ENCODE data around the gene APLP2.
A peak's percentile ranks its signal among the peaks of the same experiment; 100 is the strongest.
"Not testable (repeated sequence)": the region's sequence is repeated elsewhere in the genome, so short reads cannot be mapped to it uniquely, and the experiment has no call there.

Gene APLP2

DNA sequence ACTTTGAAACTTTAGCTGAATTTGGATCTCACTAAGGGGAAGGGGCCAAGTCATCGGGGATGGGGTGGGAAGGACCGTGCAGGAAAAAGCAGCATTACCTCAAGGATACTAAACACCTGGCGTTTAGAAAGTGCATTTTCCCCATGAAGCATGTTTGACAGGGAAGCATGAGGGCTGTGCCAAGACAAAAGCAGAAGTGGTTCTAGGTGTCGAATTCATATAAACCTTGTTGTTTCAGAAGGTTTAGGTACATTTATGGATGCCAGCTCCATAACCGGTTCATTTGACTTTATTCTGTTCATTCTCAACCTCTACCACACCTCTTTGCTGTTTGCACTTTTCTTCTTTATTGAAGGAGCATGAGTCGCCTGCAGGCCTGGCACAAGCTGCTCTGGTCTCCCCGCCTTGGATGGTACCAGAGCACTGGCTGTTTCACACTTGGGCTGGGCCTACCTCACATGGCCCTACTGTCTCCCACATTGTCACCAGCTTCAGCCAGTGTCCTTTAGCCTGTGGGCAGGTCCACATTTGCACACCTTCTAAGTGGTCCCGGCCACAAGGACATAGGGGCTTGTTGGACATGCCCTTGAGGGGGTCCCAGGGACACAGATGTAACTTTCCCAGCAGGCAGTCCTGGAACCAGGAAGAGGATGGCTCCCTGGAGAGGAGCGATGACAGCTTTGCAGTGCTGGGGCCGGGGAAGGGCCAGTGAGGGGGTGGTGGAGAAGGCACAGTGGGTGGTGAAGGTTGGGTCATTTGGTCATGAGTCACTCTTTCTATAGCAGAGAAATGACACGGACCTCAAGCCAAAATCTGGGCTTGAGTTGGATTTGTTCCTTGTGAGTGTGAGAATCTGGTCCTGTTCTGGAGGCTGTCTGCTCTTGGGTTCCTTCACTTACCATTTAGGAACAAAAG lies 86.7 kb downstream of the APLP2 start:
- no peak for DNase-seq

DNA sequence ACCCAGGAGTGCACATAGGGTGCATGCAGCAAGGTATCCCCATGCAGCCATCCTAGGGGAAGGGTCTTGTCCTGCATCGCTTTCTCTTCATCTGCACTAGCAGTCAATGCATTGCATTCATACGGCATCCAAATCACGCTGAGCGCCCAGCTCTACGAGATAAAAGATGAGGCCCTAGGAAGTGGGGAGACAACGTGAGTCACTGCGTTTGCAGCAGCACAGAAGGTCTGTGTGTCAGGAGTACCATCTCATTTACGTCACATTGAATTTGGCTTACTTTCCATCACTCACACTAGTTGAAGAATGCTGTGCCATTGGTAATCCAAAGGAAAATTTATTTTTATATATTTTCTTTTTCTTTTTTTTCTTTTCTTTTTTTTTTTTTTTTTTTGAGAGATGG lies 87.4 kb downstream of the APLP2 start:
- DNase-seq = no peak

DNA sequence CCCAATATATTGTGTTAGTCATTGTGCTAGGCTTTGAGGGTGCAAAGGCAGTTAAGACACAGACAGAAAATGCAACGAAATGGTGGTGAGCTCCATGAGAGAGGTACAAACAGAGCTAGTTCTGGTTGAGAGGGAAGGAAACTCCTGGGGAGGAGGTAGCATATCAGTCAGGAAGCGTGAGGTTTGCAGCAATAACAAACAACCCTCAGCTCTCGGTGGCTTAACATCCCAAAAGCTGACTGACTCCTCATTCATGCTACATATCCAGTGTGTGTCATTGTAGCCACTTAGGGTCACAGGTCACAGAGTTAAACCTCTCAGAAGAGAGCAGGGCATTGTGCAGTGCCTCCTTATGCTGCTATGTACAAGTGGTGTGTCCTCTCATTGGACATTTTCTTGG lies 88.1 kb downstream of the APLP2 start:
- DNase-seq = no peak

DNA sequence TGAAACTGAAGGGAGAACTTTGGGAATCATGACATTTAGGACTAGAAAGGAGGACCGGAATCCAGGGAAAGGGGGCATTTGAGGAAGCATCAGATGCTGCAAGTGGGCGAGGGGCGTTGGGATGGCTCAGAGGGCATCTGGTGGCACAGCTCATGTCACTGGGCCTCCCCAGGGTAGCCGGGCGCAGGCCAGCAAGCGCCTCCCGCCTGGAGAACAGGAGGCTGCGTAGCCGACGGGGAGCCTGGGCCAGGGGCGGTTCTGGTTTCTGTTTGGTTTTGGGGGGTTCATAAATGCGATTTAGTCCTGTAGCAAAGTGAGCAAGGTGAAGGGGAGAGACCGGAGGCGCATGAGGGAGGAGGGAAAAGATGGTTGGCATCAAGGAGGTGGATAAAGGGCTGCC lies 89.4 kb downstream of the APLP2 start:
- no peak for DNase-seq

DNA sequence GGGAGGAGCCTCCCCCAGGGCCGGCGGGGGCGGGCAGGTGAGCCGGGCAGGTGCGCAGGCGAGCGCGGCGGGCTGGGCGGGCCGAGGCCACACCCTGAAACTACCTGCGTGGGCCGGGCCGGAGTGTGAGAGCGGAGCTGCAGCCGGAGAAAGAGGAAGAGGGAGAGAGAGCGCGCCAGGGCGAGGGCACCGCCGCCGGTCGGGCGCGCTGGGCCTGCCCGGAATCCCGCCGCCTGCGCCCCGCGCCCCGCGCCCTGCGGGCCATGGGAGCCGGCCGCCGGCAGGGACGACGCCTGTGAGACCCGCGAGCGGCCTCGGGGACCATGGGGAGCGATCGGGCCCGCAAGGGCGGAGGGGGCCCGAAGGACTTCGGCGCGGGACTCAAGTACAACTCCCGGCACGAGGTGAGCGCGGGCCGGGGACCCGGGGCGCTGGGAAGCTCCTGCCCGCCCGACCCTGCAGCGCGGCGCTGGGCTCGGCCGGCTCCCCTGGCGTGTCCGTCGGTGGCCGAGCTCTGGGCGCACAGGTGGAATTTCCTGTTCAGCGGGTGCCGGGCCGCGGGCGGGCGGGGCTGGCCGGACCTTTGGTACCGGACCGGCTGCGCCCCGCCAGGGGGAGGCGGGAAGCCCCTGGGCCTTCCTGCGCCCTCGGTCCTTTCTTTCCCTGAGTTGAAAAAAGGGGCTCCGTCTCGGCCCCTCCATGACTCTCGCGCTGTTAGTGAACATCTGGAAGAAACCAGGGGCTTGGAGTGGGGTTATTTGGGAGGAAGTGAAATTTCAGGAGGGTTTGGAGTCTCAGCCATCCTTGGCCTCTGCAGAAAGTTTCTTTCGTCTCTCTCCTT lies 90.2 kb downstream of the APLP2 start, which contains the start of gene ST14:
ST14 (plus strand) TSS at position 126 of the 841 bp plus-strand sequence; CDS start at position 324, 198 bp downstream.
- no peak for DNase-seq

DNA sequence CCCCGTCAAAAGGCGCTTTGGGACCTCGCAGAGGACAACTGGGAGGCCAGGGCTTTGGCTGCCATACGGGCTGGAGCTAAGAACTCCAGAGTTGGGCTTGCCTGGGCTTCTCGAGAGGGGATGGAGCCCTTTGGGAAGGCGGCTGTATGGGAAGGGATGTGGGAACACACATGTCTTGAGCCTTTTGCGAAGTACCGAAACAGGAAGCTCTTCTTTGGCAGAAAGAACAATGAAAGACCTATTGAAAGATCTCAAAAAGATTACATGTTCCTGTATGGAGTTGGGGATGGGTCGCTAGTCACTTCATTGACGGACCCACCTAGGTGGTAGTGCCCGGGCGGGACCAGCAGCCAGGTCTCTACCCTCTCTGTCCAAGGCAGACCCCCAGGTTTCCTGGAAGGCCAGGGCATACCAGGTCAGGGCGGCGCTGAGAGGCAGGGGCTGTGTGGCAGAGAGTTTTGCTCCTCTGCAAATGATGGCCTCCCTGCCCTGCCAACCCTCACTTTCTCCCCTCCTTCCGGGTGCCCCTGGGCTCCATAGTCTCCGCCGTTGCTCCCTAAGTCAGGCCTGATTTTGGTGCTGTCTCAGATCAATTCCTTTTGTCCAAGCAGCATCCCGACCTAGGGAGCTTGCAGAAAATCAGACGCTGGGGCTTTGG lies 90.9 kb downstream of the APLP2 start:
- no peak for DNase-seq

DNA sequence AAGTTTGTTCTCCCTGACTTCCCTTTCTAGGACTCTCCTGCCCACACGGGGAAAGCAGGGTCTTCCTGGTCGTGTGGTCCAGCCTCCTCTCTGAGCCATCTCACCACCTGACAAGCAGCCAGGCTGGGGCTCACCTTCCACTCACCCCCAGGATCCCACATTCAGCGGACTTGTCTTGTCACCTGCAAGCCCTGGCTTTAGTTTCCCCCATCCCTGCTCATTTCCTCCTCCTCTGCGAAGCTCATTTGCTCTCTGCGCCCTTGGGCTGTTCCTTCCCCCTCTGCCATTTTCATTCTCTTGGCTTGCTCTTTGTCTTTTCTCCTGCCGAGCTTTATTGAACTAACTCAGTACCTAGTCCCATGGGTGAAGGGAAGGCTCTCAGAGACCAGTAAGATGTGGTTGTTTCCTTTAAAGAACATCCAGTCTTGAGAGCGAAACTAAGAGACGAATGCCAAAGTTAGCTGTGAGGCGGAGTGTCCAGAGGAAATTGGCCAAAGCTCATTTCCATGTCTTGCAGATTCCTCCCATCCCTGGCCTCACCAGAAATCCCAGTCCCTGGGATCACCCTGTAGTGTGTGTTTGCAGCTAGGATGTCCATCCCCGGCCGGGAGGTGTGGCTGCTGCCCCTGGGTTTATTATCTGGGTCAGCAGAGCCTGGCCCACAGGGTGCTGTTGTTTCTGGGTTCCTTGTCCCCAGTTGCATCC lies 91.9 kb downstream of the APLP2 start:
- no peak for DNase-seq

DNA sequence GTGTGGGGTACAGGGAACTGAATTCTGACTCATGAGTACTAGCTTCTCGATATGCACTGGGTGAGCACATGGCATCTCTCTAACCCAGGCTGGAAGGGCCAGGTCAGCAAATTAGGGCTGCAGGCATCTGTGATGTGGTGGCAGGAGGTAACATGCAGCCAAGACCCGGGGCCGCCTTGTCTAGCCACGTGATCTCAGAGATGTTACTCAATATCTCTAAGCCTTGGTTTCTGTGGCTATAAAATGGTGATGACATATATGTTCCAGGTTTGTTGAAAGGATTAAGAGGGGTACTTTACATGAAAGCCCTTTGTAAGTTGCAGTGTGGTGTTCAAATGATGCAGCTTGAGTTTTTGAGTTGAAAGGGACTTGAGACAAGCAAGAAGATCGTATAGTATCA lies 93.0 kb downstream of the APLP2 start:
- DNase-seq = no peak

DNA sequence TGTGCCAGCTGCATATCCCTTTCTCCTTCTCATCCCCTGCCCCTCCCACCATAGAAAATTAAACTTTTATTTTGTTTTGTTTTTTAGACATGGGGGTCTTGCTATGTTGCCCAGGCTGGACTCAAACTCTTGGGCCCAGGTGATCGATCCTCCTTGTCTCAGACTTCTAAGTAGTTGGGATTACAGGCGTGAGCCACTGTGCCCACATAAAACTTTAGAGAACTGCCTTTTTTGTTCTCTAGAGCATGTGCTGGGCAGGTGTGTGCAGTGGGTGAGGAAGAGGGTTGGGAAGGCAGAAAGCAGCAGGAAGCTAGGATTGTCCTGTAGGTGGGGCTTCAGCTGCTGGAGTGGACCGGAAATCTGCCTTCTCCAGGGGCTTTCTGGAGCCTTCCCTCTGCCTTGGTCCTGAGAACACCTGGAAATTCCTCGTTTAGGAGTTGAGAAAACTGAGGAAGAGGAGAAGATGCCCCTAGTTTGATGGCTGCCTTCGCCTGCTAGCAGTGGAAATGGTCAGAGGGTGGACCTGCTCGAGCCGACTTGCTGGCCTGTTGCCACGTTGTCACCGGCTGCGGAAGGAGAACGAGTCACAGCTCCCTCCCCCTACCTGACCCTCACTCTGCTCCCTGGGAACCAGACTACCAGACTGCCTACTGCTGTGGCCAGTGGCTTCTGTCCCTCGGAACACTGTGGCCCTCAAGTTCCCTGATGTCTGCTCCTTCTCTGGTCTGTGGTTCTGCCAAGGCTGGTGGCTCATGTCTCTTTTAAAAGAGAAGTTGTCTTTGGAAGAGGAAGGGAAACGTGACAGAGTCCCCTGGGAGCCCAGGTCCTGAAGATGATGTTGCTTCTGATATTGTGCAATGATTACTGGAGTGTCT lies 93.9 kb downstream of the APLP2 start:
- DNase-seq = no peak

DNA sequence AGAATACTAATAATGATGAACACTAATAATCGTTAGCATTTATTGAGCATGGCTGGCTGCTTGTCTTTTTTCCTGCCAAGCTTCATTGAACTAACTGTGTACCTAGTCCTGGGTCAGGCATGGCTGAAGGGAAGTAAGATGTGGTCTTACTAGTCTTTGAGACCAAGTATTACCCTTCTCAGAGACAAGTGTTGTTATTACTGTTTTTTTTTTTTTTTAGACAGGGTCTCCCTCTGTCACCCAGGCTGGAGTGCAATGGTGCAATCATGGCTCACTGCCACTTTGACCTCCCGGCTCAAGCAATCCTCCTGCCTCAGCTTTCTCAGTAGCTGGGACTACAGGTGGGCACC lies 94.5 kb downstream of the APLP2 start:
- DNase-seq = no peak

DNA sequence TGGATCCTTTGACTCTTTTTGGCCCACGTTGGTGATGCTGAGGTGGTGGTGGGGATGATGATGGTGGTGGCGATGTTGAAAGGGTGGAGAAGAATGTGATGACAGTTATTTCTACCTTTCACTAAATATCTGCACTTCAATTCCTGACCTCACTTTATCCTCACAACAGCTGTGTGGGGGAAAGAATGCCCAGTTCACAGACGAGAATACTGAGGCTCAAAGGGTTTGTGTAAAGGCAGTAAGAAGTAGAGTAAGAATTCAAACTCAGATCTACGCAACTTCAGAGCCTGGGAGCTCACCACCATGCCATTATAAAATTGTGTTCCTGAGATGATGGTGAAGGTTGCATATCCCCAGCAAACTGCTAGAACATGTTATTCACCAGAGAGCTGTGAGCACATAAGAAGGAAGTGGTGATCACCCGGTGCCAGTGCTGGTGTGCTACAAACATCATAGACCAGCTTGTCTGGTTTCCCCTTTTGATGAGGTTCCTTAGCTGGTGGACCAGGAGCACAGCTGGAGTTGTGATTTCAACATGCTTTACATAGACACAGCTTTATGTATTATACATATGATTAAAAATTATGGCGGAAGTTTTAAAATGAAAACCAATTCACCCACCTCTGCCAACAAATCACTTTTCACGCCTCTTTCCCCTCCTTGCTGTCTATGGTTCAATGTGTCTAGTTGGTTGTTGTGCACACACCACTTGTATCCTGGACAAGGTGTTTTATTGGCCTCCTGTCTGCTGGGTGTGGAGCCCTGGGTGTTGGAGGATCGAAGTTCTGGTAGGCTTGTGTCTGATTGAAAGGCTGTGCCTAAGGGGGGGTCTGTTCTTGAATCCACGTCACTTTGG lies 96.1 kb downstream of the APLP2 start:
- DNase-seq = no peak

DNA sequence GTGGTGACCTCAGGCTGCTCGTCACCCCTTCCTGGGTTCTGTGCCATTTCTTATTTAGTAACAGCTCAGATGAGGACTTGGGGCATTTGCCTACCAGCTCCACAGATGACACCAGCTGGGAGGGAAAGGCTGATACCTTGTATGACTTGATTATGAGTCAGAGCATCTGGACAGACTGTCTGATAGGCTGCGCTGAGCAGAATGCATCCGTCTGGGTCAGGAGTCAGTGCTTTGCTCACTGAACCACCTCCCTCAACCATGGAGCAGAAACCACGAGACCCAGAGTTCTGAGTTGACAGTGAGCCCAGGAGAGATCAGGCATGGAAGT lies 96.7 kb downstream of the APLP2 start:
- DNase-seq = peak; percentile 52

DNA sequence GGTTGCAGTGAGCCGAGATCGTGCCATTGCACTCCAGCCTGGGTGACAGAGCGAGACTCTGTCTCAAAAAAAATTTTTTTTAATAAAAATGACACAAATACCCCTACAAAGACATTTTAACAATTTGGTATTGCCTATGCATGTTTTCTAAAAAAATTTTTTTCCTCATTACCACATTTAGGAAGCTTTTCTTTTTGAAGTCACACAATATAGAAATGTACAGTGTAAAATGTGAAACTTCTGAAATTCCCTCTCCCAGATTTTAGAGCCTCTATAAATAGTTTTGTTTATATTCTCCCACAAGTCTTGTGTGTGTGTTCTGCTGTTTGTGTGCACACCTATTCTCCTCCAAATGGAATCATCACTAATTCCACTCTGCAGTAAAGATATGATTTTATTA lies 97.5 kb downstream of the APLP2 start:
- DNase-seq = no peak

DNA sequence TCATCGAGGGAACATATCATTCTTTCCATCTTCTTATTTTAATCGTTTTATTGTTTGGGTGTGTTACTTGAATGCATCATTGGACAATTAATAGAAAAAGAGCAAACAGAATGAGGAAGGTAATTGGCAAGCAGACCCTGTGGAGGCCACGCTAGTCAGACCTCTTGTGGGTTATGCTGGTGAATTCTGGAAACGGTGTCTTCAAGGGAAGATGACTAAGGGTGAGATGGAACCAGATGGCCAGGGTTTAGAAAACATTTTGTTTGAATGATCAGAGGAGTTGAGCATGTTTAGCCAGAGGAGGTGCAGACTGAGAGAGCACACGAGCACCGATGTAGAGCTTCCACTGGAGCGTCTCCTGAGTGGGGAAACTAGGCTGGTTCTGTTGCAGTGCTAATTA lies 98.4 kb downstream of the APLP2 start:
- DNase-seq = no peak

DNA sequence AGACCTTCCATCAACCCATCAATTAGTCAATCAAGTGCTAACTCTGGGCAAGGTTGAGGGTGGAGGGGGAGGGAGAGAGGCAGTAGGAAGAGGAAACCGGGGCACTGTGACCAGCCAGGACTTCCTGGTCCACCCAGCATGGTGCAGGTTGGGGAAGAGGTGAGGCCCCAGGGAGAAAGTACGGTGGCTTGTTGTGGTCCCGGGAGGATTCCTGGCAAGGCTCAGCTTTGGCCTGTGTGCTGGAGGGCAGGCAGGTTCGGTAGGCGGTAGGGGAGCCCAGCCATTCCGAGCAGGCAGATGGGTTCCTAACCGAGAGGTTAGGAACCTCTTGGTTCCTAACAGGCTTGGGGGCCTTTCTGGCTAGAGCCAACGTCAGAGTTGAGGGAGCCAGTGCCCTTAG lies 100.7 kb downstream of the APLP2 start:
- no peak for DNase-seq

DNA sequence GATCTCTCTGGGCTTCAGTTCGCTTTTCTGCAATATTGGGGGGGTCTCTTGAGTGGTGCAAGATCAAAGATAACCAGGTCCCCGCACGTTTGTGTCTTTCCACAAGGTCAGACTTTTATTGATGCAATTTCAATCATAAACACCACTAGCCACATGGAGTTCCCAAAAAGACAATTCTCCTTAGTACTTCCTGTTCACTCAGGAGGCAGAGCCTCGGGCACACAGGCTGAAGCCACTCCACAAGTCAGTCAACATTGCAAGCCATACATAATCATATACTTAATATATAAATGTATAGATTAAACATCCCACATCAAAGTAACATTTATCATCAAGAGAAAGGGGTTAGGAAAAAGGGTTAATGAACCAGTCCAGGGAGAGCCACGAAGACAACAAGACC lies 101.8 kb downstream of the APLP2 start:
- DNase-seq = no peak

DNA sequence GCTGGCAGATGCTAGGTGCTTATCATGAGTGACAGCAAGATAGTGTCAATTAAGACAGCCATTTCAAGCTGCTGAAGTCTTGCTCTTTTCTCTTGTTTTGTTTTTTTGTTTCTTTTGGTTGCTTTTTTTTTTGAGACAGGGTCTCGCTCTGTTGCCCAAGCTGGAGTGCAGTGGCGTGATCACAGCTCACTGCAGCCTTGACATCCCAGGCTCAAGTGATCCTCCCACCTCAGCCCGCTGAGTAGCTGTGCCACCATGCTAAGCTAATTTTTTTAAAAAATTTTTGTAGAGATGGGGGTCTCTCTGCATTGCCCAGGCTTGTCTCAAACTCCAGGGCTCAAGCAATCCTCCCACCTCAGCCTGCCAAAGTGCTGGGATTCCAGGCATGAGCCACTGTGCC lies 102.3 kb downstream of the APLP2 start:
- DNase-seq = not testable (repeated sequence)

DNA sequence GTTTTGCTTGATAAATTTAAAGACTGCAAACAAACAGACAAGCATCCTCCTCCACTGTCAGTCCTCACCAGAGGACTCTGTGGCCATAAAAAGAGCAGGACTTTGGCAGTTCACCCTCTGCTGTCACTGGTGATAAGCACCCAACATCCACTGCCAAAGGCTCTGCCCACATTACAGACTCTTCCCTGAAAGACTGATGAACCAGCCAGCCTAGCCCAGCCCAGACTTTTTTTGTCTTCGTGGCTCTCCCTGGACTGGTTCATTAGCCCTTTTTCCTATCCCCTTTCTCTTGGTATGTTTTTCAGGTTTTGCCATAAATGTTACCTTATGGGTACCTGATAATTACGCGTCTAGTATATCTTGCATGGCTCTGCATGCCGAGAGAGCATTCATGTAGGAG lies 104.9 kb downstream of the APLP2 start:
- DNase-seq = no peak

DNA sequence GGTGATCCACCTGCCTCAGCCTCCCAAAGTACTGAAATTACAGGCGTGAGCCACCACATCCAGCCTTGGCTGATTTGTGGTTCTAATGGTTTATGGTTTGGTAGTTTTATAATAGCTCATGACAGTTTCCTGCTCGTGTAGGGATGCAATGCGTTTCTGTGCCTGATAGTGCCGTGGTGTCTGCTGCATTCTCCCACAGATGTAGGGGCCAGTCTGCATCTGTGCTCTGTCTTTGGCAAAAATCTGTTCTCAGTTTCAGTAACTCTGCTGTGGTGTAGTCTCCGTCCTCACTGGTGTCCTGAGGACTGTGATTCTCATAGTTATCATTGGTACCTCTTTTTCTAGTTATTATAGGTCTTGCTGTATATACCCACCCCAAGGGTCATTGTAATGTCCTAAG lies 106.2 kb downstream of the APLP2 start:
- no peak for DNase-seq

DNA sequence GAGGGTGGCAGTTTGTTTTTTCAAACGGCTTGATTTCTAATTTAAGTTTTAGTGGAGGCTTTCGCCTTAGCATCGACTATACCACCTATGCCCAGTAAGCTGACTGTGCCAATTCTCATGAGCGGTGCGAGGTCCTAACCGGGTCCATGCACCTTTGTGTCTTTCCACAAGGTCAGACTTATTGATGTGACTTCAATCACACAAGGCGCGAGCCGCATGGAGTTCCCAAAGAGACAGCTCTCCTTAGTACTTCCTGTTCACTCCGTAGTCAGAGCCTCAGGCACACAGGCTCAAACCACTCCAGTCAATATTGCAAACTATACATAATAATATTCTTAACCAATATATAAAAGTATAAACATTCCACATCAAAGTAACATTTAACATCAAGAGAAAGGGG lies 108.1 kb downstream of the APLP2 start:
- DNase-seq = no peak
